CD14-positive monocyte (primary cell): ENCODE data around the gene SPATA25. TPM values are rescaled to one million over a fixed set of nuclear protein-coding genes. Genes with fewer than 3 reads are reported as not detected.

ENCODE experiments used
- DNase-seq, 3 donors: peaks; one replicate each; pipeline ENCODE4 v3.0.0-alpha.2; 2011 to 2022
- H2AFZ ChIP-seq: 2 replicates; pipeline ENCODE4 v1.6.0; 2012; ENCODE audit warnings: mild to moderate bottlenecking, low read depth, low read length, inconsistent platforms; ENCODE audit not compliant: insufficient read depth, poor library complexity, severe bottlenecking
- H3K27ac ChIP-seq, 2 donors: 1 replicate in 1 of 2; 2 replicates in 1 of 2; pipeline ENCODE4 v1.5.1; 2012 to 2013; ENCODE audit warnings: low read length in 2 of 2, control low read depth in 1 of 2, inconsistent platforms in 1 of 2, low read depth in 1 of 2, mild to moderate bottlenecking in 1 of 2
- H3K27me3 ChIP-seq, 2 donors: one replicate each; pipeline versions ENCODE4 v1.6.0 to v1.6.1; 2011 to 2013; ENCODE audit warnings: low read length in 2 of 2; ENCODE audit not compliant: control insufficient read depth in 2 of 2, insufficient read depth in 2 of 2
- H3K36me3 ChIP-seq, 2 donors: replicated peaks in 1 of 2; 1 replicate in 1 of 2; 2 replicates in 1 of 2; pipeline versions ENCODE4 v1.5.1 to v1.6.1; 2012 to 2013; ENCODE audit warnings: low read length in 2 of 2, control low read depth in 1 of 2, inconsistent platforms in 1 of 2, mild to moderate bottlenecking in 1 of 2; ENCODE audit not compliant: insufficient read depth in 2 of 2, control insufficient read depth in 1 of 2
- H3K4me1 ChIP-seq, 2 donors: 1 replicate in 1 of 2; 2 replicates in 1 of 2; pipeline versions ENCODE4 v1.5.1 to v1.6.1; 2012 to 2013; ENCODE audit warnings: low read length in 2 of 2, control low read depth in 1 of 2, inconsistent platforms in 1 of 2, mild to moderate bottlenecking in 1 of 2, moderate library complexity in 1 of 2; ENCODE audit not compliant: insufficient read depth in 2 of 2, control insufficient read depth in 1 of 2
- H3K4me2 ChIP-seq: replicated peaks from 2 replicates; pipeline ENCODE3; 2012; ENCODE audit warnings: low read length, moderate library complexity, mild to moderate bottlenecking; ENCODE audit not compliant: poor library complexity, severe bottlenecking; ENCODE audit errors: extremely low read depth
- H3K4me3 ChIP-seq, 3 experiments: fragments of 200-600 bp in 1 of 3; sonication (generic) in 1 of 3; replicated peaks in 1 of 3; 1 replicate in 2 of 3; 2 replicates in 1 of 3; pipeline ENCODE4 v1.5.1; 2011 to 2013; ENCODE audit warnings: low read length in 3 of 3, mild to moderate bottlenecking in 3 of 3, control low read depth in 2 of 3, low read depth in 2 of 3, inconsistent platforms in 1 of 3, moderate library complexity in 1 of 3
- H3K79me2 ChIP-seq: 2 replicates; pipeline ENCODE4 v1.6.0; 2012; ENCODE audit warnings: mild to moderate bottlenecking, control low read depth, inconsistent platforms, low read length, moderate library complexity; ENCODE audit not compliant: insufficient read depth
- H3K9ac ChIP-seq: 2 replicates; pipeline ENCODE4 v1.6.0; 2017; ENCODE audit warnings: low read length, mild to moderate bottlenecking; ENCODE audit not compliant: insufficient read depth, poor library complexity, severe bottlenecking
- H3K9me3 ChIP-seq, 2 donors: replicated peaks in 1 of 2; 1 replicate in 1 of 2; 2 replicates in 1 of 2; pipeline versions ENCODE4 v1.5.1 to v1.6.1; 2012 to 2013; ENCODE audit warnings: low read length in 2 of 2, control low read depth in 1 of 2; ENCODE audit not compliant: control insufficient read depth in 1 of 2, insufficient read depth in 1 of 2
- H4K20me1 ChIP-seq: 2 replicates; pipeline ENCODE4 v1.6.0; 2012; ENCODE audit warnings: mild to moderate bottlenecking, low read length, control low read depth, moderate library complexity; ENCODE audit not compliant: insufficient read depth
- H3K27ac Mint-ChIP-seq, 7 donors: one replicate each; pipeline ENCODE4 v1.8.0; 2020; ENCODE audit warnings: mild to moderate bottlenecking in 7 of 7, mixed read lengths in 7 of 7, moderate library complexity in 6 of 7, inconsistent platforms in 2 of 7
- H3K27me3 Mint-ChIP-seq, 3 donors: one replicate each; pipeline ENCODE4 v1.8.0; 2021 to 2022; ENCODE audit warnings: low read depth in 3 of 3, mild to moderate bottlenecking in 3 of 3, mixed read lengths in 3 of 3, moderate library complexity in 3 of 3, inconsistent platforms in 1 of 3
- H3K36me3 Mint-ChIP-seq, 2 donors: one replicate each; pipeline ENCODE4 v1.8.0; 2020; ENCODE audit warnings: mixed read lengths in 2 of 2, inconsistent platforms in 1 of 2, mild to moderate bottlenecking in 1 of 2
- H3K4me1 Mint-ChIP-seq: one replicate; pipeline ENCODE4 v1.8.0; 2020; ENCODE audit warnings: mild to moderate bottlenecking, mixed read lengths
- H3K4me3 Mint-ChIP-seq, 2 donors: one replicate each; pipeline ENCODE4 v1.8.0; 2020; ENCODE audit warnings: mild to moderate bottlenecking in 2 of 2, mixed read lengths in 2 of 2, moderate library complexity in 1 of 2
- H3K9me3 Mint-ChIP-seq, 7 donors: one replicate each; pipeline ENCODE4 v1.8.0; 2020 to 2022; ENCODE audit warnings: mixed read lengths in 7 of 7, mild to moderate bottlenecking in 6 of 7, moderate library complexity in 6 of 7, inconsistent platforms in 2 of 7
- WGBS: methylation state at CpG from one replicate; pipeline ENCODE4 v1.1.5; 2013; ENCODE audit warnings: missing lambda C conversion rate; ENCODE audit not compliant: insufficient coverage; 5-methylcytosine and 5-hydroxymethylcytosine counted together
- intact Hi-C, 2 donors: fragments of 100-400 bp; cut with micrococcal nuclease; formaldehyde crosslinking; loops; one replicate each; pipeline versions ENCODE4 v1.15.0 to v1.15.1; 2023
- polyA plus RNA-seq, 3 donors: library from polyadenylated mRNA; depleted of rRNA in 1 of 3; unstranded in 2 of 3; stranded (reverse) in 1 of 3; fragments of 300-500 nt in 2 of 3; fragments of >200 nt in 1 of 3; fragmentation: Illumina TruSeq in 2 of 3; gene quantifications; 1 replicate in 2 of 3; 2 replicates in 1 of 3; pipeline ENCODE4 v1.2.3, GENCODE V29; 2012 to 2021
- TF ChIP-seq, protein P1 (sequence below): fragments of 200-600 bp; IDR thresholded peaks from one replicate; pipeline ENCODE4 v1.8.0; 2022; ENCODE audit warnings: antibody characterized with exemption, mild to moderate bottlenecking

The SPATA25 gene
- polyA plus RNA-seq, 3 donors, result 0.76 TPM; not detected in 2

DNA sequence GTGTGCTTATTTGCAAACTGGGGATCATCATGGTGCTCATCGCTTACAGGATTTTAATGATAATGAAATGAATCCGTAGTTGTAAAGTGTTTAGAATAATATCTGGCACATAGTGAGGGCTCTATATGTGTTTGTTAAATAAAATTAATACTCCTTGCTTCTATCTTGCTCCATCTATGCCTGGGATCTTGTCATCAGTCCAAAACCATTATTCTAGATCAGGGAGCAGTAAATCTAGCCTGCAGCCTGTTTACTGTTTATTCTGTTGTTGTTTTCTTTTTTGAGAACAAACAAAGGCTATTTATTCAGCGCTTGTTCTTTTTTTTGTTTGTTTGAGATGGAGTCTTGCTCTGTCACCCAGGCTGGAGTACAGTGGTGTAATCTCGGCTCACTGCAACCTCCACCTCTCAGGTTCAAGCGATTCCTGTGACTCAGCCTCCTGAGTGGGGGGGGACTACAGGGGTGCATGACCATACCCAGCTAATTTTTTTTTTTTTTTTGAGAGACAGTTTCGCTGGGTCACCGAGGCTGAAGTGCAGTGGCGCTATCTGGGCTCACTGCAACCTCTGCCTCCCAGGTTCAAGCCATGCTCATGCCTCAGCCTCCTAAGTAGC is 38.3 kb downstream of the SPATA25 start:
- Histone ChIP-seq H3K4me2 (no peak overlapping the region), H3K4me3 (no peak overlapping the region), H3K79me2 (peaks cover 18% of the 10 kb centered on the region), H3K9ac (no peak overlapping the region), H3K36me3 (peaks cover 74 to 94% of the 10 kb centered on the region in 2 donors), H3K9me3 (no peaks in the 10 kb centered on the region), H3K27ac (no peak overlapping the region), H3K27me3 (no peaks in the 10 kb centered on the region), H4K20me1 (peaks cover 26% of the 10 kb centered on the region), H2AFZ (no peak overlapping the region), H3K4me1 (no peaks in the 10 kb centered on the region)
- peaks cover 59 to 96% of the 10 kb centered on the region in 2 donors for H3K36me3 Mint-ChIP-seq
- DNase-seq, result no peak
- no peak overlapping the region for H3K4me3 Mint-ChIP-seq
- H3K9me3 Mint-ChIP-seq, result no peaks in the 10 kb centered on the region
- no peak overlapping the region for H3K27ac Mint-ChIP-seq
- H3K4me1 Mint-ChIP-seq, result no peaks in the 10 kb centered on the region
- 100% methylated on average over 3 of the region's 8 CpGs for WGBS
- H3K27me3 Mint-ChIP-seq, result peaks cover 0 to 2% (median 0%) of the 10 kb centered on the region in 3 donors
- intact Hi-C loops, result no loop called here
- TF ChIP-seq, protein P1, sequence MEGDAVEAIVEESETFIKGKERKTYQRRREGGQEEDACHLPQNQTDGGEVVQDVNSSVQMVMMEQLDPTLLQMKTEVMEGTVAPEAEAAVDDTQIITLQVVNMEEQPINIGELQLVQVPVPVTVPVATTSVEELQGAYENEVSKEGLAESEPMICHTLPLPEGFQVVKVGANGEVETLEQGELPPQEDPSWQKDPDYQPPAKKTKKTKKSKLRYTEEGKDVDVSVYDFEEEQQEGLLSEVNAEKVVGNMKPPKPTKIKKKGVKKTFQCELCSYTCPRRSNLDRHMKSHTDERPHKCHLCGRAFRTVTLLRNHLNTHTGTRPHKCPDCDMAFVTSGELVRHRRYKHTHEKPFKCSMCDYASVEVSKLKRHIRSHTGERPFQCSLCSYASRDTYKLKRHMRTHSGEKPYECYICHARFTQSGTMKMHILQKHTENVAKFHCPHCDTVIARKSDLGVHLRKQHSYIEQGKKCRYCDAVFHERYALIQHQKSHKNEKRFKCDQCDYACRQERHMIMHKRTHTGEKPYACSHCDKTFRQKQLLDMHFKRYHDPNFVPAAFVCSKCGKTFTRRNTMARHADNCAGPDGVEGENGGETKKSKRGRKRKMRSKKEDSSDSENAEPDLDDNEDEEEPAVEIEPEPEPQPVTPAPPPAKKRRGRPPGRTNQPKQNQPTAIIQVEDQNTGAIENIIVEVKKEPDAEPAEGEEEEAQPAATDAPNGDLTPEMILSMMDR, result no peak

DNA sequence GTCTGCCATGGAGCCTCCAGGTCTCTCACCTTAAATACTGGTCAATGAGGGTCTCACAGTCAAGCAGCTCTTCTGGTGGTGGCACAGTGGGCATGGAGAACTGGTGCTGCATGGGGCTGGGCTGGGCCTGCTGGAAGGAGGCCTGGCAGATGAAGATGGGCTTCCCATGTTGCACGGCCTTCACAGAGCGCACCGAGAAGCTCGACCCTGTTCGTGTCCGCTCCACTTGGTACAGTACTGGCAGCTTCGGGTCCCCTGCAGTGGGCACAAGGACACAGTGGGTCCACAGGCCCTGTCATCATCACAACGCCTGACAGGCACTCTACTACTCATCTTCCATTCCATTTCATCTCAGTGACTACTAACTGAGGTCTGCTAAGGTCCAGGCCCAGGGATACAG is 39.0 kb downstream of the SPATA25 start:
- H3K36me3 Mint-ChIP-seq, result peaks cover 59 to 96% of the 10 kb centered on the region in 2 donors
- peak overlapping the region in 1 of 7 donors; percentile 79 for H3K27ac Mint-ChIP-seq

More for the DNA sequence above, 39.0 kb downstream of the SPATA25 start:
- Histone ChIP-seq H3K27me3 (no peaks in the 10 kb centered on the region), H3K79me2 (peaks cover 12% of the 10 kb centered on the region), H4K20me1 (peaks cover 28% of the 10 kb centered on the region), H2AFZ (no peak overlapping the region), H3K4me2 (no peak overlapping the region), H3K36me3 (peaks cover 75 to 95% of the 10 kb centered on the region in 2 donors), H3K9me3 (no peaks in the 10 kb centered on the region), H3K9ac (no peak overlapping the region), H3K4me3 (no peak overlapping the region), H3K4me1 (no peaks in the 10 kb centered on the region), H3K27ac (no peak overlapping the region)
- WGBS, result 97% methylated on average over 8 of the region's 8 CpGs
- H3K4me1 Mint-ChIP-seq, result no peaks in the 10 kb centered on the region
- H3K9me3 Mint-ChIP-seq, result no peaks in the 10 kb centered on the region
- H3K4me3 Mint-ChIP-seq, result no peak overlapping the region
- intact Hi-C loops, result no loop called here
- TF ChIP-seq, protein P1, result no peak
- DNase-seq, result no peak
- no peaks in the 10 kb centered on the region for H3K27me3 Mint-ChIP-seq
